ENCODE data around the gene NHLRC1.

DNA sequence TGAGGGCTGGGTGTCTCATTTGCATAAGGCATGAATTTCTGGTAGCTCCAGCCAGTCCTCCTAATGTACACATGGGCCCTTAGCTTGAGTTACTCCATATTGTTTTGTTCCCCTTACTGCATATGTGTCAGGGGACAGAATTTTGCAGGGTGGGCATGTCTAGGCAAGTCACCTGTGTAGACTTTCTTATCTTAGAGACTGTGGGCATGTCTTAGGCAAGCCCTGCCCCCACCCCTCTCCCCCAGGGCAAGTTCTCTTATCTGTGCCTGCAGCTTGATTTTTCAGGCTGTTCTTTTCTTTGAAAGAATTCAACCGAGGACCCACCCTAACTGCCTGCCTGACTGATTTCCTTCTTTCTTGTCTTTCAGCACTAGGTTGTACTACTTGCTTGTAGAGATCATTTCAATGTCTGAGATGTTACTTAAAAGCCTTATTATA lies 32.1 kb downstream of the NHLRC1 start:
- TF ChIP-seq, protein P1, sequence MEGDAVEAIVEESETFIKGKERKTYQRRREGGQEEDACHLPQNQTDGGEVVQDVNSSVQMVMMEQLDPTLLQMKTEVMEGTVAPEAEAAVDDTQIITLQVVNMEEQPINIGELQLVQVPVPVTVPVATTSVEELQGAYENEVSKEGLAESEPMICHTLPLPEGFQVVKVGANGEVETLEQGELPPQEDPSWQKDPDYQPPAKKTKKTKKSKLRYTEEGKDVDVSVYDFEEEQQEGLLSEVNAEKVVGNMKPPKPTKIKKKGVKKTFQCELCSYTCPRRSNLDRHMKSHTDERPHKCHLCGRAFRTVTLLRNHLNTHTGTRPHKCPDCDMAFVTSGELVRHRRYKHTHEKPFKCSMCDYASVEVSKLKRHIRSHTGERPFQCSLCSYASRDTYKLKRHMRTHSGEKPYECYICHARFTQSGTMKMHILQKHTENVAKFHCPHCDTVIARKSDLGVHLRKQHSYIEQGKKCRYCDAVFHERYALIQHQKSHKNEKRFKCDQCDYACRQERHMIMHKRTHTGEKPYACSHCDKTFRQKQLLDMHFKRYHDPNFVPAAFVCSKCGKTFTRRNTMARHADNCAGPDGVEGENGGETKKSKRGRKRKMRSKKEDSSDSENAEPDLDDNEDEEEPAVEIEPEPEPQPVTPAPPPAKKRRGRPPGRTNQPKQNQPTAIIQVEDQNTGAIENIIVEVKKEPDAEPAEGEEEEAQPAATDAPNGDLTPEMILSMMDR (IDR thresholded peaks at IDR 0.05; ENCODE audit: insufficient read depth, low read length, poor library complexity, severe bottlenecking), result no peak
- no peak for TF ChIP-seq EZH2phosphoT487 (conservative IDR thresholded peaks at IDR 0.05; ENCODE audit: low read length)
